HepG2 (cell line): ENCODE measurements around the gene SYMPK. TPM values are rescaled to one million over a fixed set of nuclear protein-coding genes. Genes with fewer than 3 reads are reported as not detected.

Experiments
- ATF7 ChIP-seq, 2 experiments: fragments of 450-650 bp in 1 of 2; sonication (generic) in 1 of 2; formaldehyde crosslinking in 1 of 2; IDR thresholded peaks; 2 replicates each; pipeline versions ENCODE4 v1.4.0 to v1.6.1; 2016 to 2020; ENCODE audit warnings: antibody characterized with exemption in 1 of 2, mild to moderate bottlenecking in 1 of 2, missing genetic modification reagents in 1 of 2
- GTF2F1 ChIP-seq: fragments of 150-350 bp; IDR thresholded peaks from 2 replicates; pipeline ENCODE4 v1.6.1; 2014; ENCODE audit warnings: low read length
- GZF1 ChIP-seq: sonication (generic); formaldehyde crosslinking; IDR thresholded peaks from 2 replicates; pipeline ENCODE4 v1.5.1; 2020; ENCODE audit warnings: mild to moderate bottlenecking, missing genetic modification reagents
- NFYB ChIP-seq: sonication (generic); formaldehyde crosslinking; IDR thresholded peaks from 2 replicates; pipeline ENCODE4 v1.4.0; 2020; ENCODE audit warnings: missing genetic modification reagents
- RELA ChIP-seq: sonication (generic); formaldehyde crosslinking; IDR thresholded peaks from 2 replicates; pipeline ENCODE4 v1.4.0; 2020; ENCODE audit warnings: missing genetic modification reagents
- ZNF570 ChIP-seq: sonication (generic); formaldehyde crosslinking; IDR thresholded peaks from 2 replicates; pipeline ENCODE4 v1.4.0; 2020; ENCODE audit warnings: mild to moderate bottlenecking, missing genetic modification reagents, borderline replicate concordance
- polyA plus RNA-seq, 8 experiments: library from polyadenylated mRNA; depleted of rRNA in 3 of 8; stranded (reverse) in 7 of 8; unstranded in 1 of 8; fragments of >200 nt; fragmentation: Illumina TruSeq in 4 of 8; extraction: Trizol in 4 of 8; gene quantifications; 2 replicates each; pipeline versions ENCODE4 v1.2.1 to v1.2.3, GENCODE V29; 2011 to 2016; ENCODE audit warnings: low read depth in 4 of 8, missing spikeins in 1 of 8, mixed read lengths in 1 of 8; ENCODE audit not compliant: insufficient read depth in 1 of 8
- total RNA-seq, 5 experiments: library from RNA; depleted of rRNA; stranded (reverse); fragments of >200 nt; fragmentation: Illumina TruSeq; extraction: Trizol; gene quantifications; 2 replicates each; pipeline ENCODE4 v1.2.3, GENCODE V29; 2016; ENCODE audit warnings: low read depth in 1 of 5
- TF ChIP-seq, protein P1 (sequence below): sonication (generic); formaldehyde crosslinking; IDR thresholded peaks from 2 replicates; pipeline ENCODE4 v1.4.0; 2020; ENCODE audit warnings: missing genetic modification reagents, mild to moderate bottlenecking, borderline replicate concordance
- TF ChIP-seq, protein P2 (sequence below): sonication (generic); formaldehyde crosslinking; IDR thresholded peaks from 2 replicates; pipeline ENCODE4 v1.5.1; 2020; ENCODE audit warnings: mild to moderate bottlenecking, missing genetic modification reagents, moderate library complexity
- TF ChIP-seq, protein P3 (sequence below): sonication (generic); formaldehyde crosslinking; IDR thresholded peaks from 2 replicates; pipeline ENCODE4 v1.4.0; 2020; ENCODE audit warnings: missing genetic modification reagents
- TF ChIP-seq, protein P4 (sequence below): sonication (generic); formaldehyde crosslinking; IDR thresholded peaks from 2 replicates; pipeline ENCODE4 v1.8.0; 2022; ENCODE audit warnings: missing genetic modification reagents, mild to moderate bottlenecking, borderline replicate concordance
- TF ChIP-seq, protein P5 (sequence below): sonication (generic); formaldehyde crosslinking; IDR thresholded peaks from 2 replicates; pipeline ENCODE4 v1.4.0; 2020; ENCODE audit warnings: missing genetic modification reagents, borderline replicate concordance
- TF ChIP-seq, protein P6 (sequence below): sonication (generic); formaldehyde crosslinking; IDR thresholded peaks from 2 replicates; pipeline ENCODE4 v1.4.0; 2020; ENCODE audit warnings: missing genetic modification reagents; ENCODE audit errors: not compliant biosample characterization
- TF ChIP-seq, protein P7 (sequence below): IDR thresholded peaks from 2 replicates; pipeline ENCODE4 v1.6.1; 2016; ENCODE audit warnings: mild to moderate bottlenecking

The SYMPK gene
- total and polyA plus RNA-seq, 2 of the 13 experiments (the other 11 are each of a cell fraction or from before 2014, with no cell fraction given), result 21.9 to 55.7 TPM

DNA sequence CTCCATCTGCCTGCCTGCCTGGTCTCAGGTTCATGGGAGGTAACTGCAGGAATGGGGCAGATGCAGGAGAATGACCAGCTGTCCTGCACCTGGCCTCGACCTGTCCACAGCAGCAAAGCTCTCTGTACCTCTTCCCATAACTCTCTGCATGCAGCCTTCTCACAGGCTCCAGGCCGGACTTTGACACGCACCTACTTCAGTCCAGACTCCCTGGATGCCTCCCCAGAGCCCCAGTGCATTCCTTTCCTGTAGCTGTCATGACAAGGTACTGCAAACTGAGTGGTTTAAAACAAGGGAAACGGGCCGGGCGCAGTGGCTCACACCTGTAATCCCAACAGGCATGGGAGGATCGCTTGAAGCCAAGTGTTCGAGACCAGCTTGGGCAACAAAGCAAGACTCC lies 48.3 kb upstream of the SYMPK start (continued):
- TF ChIP-seq, protein P1, sequence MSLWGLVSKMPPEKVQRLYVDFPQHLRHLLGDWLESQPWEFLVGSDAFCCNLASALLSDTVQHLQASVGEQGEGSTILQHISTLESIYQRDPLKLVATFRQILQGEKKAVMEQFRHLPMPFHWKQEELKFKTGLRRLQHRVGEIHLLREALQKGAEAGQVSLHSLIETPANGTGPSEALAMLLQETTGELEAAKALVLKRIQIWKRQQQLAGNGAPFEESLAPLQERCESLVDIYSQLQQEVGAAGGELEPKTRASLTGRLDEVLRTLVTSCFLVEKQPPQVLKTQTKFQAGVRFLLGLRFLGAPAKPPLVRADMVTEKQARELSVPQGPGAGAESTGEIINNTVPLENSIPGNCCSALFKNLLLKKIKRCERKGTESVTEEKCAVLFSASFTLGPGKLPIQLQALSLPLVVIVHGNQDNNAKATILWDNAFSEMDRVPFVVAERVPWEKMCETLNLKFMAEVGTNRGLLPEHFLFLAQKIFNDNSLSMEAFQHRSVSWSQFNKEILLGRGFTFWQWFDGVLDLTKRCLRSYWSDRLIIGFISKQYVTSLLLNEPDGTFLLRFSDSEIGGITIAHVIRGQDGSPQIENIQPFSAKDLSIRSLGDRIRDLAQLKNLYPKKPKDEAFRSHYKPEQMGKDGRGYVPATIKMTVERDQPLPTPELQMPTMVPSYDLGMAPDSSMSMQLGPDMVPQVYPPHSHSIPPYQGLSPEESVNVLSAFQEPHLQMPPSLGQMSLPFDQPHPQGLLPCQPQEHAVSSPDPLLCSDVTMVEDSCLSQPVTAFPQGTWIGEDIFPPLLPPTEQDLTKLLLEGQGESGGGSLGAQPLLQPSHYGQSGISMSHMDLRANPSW (CRISPR knock-in tag), result no peak
- TF ChIP-seq, protein P2, sequence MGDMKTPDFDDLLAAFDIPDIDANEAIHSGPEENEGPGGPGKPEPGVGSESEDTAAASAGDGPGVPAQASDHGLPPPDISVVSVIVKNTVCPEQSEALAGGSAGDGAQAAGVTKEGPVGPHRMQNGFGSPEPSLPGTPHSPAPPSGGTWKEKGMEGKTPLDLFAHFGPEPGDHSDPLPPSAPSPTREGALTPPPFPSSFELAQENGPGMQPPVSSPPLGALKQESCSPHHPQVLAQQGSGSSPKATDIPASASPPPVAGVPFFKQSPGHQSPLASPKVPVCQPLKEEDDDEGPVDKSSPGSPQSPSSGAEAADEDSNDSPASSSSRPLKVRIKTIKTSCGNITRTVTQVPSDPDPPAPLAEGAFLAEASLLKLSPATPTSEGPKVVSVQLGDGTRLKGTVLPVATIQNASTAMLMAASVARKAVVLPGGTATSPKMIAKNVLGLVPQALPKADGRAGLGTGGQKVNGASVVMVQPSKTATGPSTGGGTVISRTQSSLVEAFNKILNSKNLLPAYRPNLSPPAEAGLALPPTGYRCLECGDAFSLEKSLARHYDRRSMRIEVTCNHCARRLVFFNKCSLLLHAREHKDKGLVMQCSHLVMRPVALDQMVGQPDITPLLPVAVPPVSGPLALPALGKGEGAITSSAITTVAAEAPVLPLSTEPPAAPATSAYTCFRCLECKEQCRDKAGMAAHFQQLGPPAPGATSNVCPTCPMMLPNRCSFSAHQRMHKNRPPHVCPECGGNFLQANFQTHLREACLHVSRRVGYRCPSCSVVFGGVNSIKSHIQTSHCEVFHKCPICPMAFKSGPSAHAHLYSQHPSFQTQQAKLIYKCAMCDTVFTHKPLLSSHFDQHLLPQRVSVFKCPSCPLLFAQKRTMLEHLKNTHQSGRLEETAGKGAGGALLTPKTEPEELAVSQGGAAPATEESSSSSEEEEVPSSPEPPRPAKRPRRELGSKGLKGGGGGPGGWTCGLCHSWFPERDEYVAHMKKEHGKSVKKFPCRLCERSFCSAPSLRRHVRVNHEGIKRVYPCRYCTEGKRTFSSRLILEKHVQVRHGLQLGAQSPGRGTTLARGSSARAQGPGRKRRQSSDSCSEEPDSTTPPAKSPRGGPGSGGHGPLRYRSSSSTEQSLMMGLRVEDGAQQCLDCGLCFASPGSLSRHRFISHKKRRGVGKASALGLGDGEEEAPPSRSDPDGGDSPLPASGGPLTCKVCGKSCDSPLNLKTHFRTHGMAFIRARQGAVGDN (CRISPR knock-in tag), result peak; percentile 56; the same call in 1 of the 2 replicates
- TF ChIP-seq GTF2F1 (no peak), GZF1 (CRISPR knock-in tag) (no peak), ZNF570 (no peak), NFYB (no peak), ATF7 (IDR thresholded peaks at IDR 0.05) (no peak), ATF7 (CRISPR knock-in tag; IDR thresholded peaks at IDR 0.05) (no peak), RELA (CRISPR knock-in tag) (no peak)
- TF ChIP-seq, protein P3, sequence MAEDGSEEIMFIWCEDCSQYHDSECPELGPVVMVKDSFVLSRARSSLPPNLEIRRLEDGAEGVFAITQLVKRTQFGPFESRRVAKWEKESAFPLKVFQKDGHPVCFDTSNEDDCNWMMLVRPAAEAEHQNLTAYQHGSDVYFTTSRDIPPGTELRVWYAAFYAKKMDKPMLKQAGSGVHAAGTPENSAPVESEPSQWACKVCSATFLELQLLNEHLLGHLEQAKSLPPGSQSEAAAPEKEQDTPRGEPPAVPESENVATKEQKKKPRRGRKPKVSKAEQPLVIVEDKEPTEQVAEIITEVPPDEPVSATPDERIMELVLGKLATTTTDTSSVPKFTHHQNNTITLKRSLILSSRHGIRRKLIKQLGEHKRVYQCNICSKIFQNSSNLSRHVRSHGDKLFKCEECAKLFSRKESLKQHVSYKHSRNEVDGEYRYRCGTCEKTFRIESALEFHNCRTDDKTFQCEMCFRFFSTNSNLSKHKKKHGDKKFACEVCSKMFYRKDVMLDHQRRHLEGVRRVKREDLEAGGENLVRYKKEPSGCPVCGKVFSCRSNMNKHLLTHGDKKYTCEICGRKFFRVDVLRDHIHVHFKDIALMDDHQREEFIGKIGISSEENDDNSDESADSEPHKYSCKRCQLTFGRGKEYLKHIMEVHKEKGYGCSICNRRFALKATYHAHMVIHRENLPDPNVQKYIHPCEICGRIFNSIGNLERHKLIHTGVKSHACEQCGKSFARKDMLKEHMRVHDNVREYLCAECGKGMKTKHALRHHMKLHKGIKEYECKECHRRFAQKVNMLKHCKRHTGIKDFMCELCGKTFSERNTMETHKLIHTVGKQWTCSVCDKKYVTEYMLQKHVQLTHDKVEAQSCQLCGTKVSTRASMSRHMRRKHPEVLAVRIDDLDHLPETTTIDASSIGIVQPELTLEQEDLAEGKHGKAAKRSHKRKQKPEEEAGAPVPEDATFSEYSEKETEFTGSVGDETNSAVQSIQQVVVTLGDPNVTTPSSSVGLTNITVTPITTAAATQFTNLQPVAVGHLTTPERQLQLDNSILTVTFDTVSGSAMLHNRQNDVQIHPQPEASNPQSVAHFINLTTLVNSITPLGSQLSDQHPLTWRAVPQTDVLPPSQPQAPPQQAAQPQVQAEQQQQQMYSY, result peak; percentile 95
- TF ChIP-seq, protein P4, sequence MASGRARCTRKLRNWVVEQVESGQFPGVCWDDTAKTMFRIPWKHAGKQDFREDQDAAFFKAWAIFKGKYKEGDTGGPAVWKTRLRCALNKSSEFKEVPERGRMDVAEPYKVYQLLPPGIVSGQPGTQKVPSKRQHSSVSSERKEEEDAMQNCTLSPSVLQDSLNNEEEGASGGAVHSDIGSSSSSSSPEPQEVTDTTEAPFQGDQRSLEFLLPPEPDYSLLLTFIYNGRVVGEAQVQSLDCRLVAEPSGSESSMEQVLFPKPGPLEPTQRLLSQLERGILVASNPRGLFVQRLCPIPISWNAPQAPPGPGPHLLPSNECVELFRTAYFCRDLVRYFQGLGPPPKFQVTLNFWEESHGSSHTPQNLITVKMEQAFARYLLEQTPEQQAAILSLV (CRISPR knock-in tag), result no peak
- TF ChIP-seq, protein P5, sequence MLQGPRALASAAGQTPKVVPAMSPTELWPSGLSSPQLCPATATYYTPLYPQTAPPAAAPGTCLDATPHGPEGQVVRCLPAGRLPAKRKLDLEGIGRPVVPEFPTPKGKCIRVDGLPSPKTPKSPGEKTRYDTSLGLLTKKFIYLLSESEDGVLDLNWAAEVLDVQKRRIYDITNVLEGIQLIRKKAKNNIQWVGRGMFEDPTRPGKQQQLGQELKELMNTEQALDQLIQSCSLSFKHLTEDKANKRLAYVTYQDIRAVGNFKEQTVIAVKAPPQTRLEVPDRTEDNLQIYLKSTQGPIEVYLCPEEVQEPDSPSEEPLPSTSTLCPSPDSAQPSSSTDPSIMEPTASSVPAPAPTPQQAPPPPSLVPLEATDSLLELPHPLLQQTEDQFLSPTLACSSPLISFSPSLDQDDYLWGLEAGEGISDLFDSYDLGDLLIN (CRISPR knock-in tag), result no peak
- TF ChIP-seq, protein P6, sequence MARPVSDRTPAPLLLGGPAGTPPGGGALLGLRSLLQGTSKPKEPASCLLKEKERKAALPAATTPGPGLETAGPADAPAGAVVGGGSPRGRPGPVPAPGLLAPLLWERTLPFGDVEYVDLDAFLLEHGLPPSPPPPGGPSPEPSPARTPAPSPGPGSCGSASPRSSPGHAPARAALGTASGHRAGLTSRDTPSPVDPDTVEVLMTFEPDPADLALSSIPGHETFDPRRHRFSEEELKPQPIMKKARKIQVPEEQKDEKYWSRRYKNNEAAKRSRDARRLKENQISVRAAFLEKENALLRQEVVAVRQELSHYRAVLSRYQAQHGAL, result no peak
- TF ChIP-seq, protein P7, sequence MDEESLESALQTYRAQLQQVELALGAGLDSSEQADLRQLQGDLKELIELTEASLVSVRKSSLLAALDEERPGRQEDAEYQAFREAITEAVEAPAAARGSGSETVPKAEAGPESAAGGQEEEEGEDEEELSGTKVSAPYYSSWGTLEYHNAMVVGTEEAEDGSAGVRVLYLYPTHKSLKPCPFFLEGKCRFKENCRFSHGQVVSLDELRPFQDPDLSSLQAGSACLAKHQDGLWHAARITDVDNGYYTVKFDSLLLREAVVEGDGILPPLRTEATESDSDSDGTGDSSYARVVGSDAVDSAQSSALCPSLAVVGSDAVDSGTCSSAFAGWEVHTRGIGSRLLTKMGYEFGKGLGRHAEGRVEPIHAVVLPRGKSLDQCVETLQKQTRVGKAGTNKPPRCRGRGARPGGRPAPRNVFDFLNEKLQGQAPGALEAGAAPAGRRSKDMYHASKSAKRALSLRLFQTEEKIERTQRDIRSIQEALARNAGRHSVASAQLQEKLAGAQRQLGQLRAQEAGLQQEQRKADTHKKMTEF (CRISPR knock-in tag), result no peak
